H1 (cell line): ENCODE measurements around the gene RUBCN.

ENCODE experiments used
- BRCA1 ChIP-seq: IDR thresholded peaks from 2 replicates; pipeline ENCODE4 v1.6.1; 2012; ENCODE audit warnings: low read depth, low read length, improper control_type of control experiment
- CTCF ChIP-seq, 3 experiments: IDR thresholded peaks; 1 replicate in 2 of 3; 2 replicates in 1 of 3; pipeline versions ENCODE4 v1.5.1 to v1.6.1; 2011; ENCODE audit warnings: low read length in 3 of 3, mild to moderate bottlenecking in 3 of 3, inconsistent platforms in 2 of 3, low read depth in 1 of 3, moderate library complexity in 1 of 3; ENCODE audit not compliant: insufficient read depth in 1 of 3; ENCODE audit errors: control extremely low read depth in 1 of 3
- POLR2A ChIP-seq, 2 experiments: IDR thresholded peaks; 1 replicate in 1 of 2; 2 replicates in 1 of 2; pipeline ENCODE4 v1.6.1; 2011; ENCODE audit warnings: low read depth in 2 of 2, low read length in 2 of 2, mild to moderate bottlenecking in 2 of 2; ENCODE audit errors: control extremely low read depth in 1 of 2
- POLR2AphosphoS5 ChIP-seq: IDR thresholded peaks from 2 replicates; pipeline ENCODE4 v1.6.1; 2011; ENCODE audit warnings: low read depth, low read length
- SUZ12 ChIP-seq: fragments of 200-600 bp; sonication (generic); IDR thresholded peaks from 2 replicates; pipeline ENCODE4 v1.6.1; 2012; ENCODE audit warnings: mild to moderate bottlenecking, inconsistent platforms, low read length, moderate library complexity, mixed read lengths
- TAF1 ChIP-seq: IDR thresholded peaks from 2 replicates; pipeline ENCODE4 v1.6.1; 2011; ENCODE audit warnings: mild to moderate bottlenecking, low read depth, low read length

GRCh38 chr3:197670361-197670760 is 66.3 kb downstream of the RUBCN start:
- TF ChIP-seq CTCF (IDR thresholded peaks at IDR 0.05; ENCODE audit: control extremely low read depth in 1 of 3, insufficient read depth in 1 of 3, low read depth in 1 of 3, low read length in 3 of 3) (no peak), SUZ12 (no peak), POLR2A (IDR thresholded peaks at IDR 0.05; ENCODE audit: control extremely low read depth in 1 of 2, low read depth in 2 of 2, low read length in 2 of 2) (no peak), POLR2AphosphoS5 (no peak), BRCA1 (no peak), TAF1 (no peak)
